K562 (cell line): ENCODE results near the gene COL8A2. TPM values are rescaled to one million over a fixed set of nuclear protein-coding genes. Genes with fewer than 3 reads are reported as not detected.

ENCODE experiments used
- ATF6 ChIP-seq: sonication (generic); formaldehyde crosslinking; IDR thresholded peaks from 2 replicates; pipeline ENCODE4 v1.4.0; 2020; ENCODE audit warnings: mild to moderate bottlenecking, missing genetic modification reagents
- ATF7 ChIP-seq: fragments of 450-650 bp; IDR thresholded peaks from 2 replicates; pipeline ENCODE4 v1.7.1; 2014; ENCODE audit warnings: mild to moderate bottlenecking, moderate library complexity
- CC2D1A ChIP-seq: fragments of 450-650 bp; IDR thresholded peaks from 2 replicates; pipeline ENCODE4 v1.6.1; 2017; ENCODE audit warnings: mild to moderate bottlenecking
- ELF2 ChIP-seq: fragments of 250-450 bp; sonication (Bioruptor Pico); IDR thresholded peaks from 2 replicates; pipeline ENCODE4 v1.5.0; 2021; ENCODE audit warnings: mild to moderate bottlenecking
- HMG20A ChIP-seq: fragments of 450-650 bp; formaldehyde crosslinking; conservative IDR thresholded peaks from 2 replicates; pipeline ENCODE4 v1.4.0; 2020; ENCODE audit warnings: mild to moderate bottlenecking, mixed read lengths
- KLF1 ChIP-seq: fragments of 450-650 bp; IDR thresholded peaks from 2 replicates; pipeline ENCODE4 v1.6.1; 2016; ENCODE audit warnings: missing genetic modification characterization, missing compliant biosample characterization
- MXD1 ChIP-seq: fragments of 250-450 bp; sonication (Bioruptor Pico); IDR thresholded peaks from 2 replicates; pipeline ENCODE4 v1.8.0; 2021; ENCODE audit warnings: borderline replicate concordance, mild to moderate bottlenecking, moderate library complexity; ENCODE audit not compliant: poor library complexity, severe bottlenecking
- NCOR1 ChIP-seq: fragments of 450-650 bp; IDR thresholded peaks from 2 replicates; pipeline ENCODE4 v1.6.1; 2016; ENCODE audit warnings: mild to moderate bottlenecking, moderate library complexity
- NONO ChIP-seq, 2 experiments: fragments of 200-400 bp in 1 of 2; fragments of 450-650 bp in 1 of 2; formaldehyde crosslinking in 1 of 2; IDR thresholded peaks; 2 replicates each; pipeline ENCODE4 v1.6.1; 2017; ENCODE audit warnings: low read depth in 2 of 2, mild to moderate bottlenecking in 2 of 2, moderate library complexity in 2 of 2, low read length in 1 of 2
- NR2C2 ChIP-seq, 2 experiments: fragments of 200-800 bp in 1 of 2; sonication (Bioruptor generic) in 1 of 2; sonication (generic) in 1 of 2; formaldehyde crosslinking in 1 of 2; IDR thresholded peaks; 2 replicates each; pipeline versions ENCODE4 v1.6.1 to v1.8.0; 2016 to 2022; ENCODE audit warnings: mild to moderate bottlenecking in 1 of 2, missing compliant biosample characterization in 1 of 2, missing genetic modification characterization in 1 of 2, missing genetic modification reagents in 1 of 2
- SMARCE1 ChIP-seq: fragments of 450-650 bp; IDR thresholded peaks from 2 replicates; pipeline ENCODE4 v1.7.1; 2016; ENCODE audit warnings: mild to moderate bottlenecking
- TFE3 ChIP-seq: fragments of 450-650 bp; formaldehyde crosslinking; IDR thresholded peaks from 2 replicates; pipeline ENCODE4 v1.4.0; 2020; ENCODE audit warnings: mild to moderate bottlenecking, mixed read lengths
- XRCC3 ChIP-seq: fragments of 450-650 bp; IDR thresholded peaks from 2 replicates; pipeline ENCODE4 v1.6.1; 2017; ENCODE audit warnings: mild to moderate bottlenecking, moderate library complexity
- ZEB2 ChIP-seq: fragments of 450-650 bp; IDR thresholded peaks from 2 replicates; pipeline ENCODE4 v1.6.1; 2016
- ZNF133 ChIP-seq: fragments of 250-450 bp; sonication (Bioruptor Pico); IDR thresholded peaks from 2 replicates; pipeline ENCODE4 v1.4.0; 2020; ENCODE audit warnings: mild to moderate bottlenecking
- ZNF253 ChIP-seq: fragments of 250-450 bp; sonication (Bioruptor Pico); conservative IDR thresholded peaks from 2 replicates; pipeline ENCODE4 v1.6.1; 2021; ENCODE audit warnings: mild to moderate bottlenecking
- ZNF263 ChIP-seq: sonication (generic); formaldehyde crosslinking; IDR thresholded peaks from 2 replicates; pipeline ENCODE4 v1.8.0; 2022; ENCODE audit warnings: mild to moderate bottlenecking, missing genetic modification reagents, borderline replicate concordance
- ZNF444 ChIP-seq: fragments of 250-450 bp; sonication (Bioruptor Pico); IDR thresholded peaks from 2 replicates; pipeline ENCODE4 v1.4.0; 2020; ENCODE audit warnings: mild to moderate bottlenecking, moderate library complexity
- ZNF740 ChIP-seq, 3 experiments: fragments of 200-800 bp in 1 of 3; sonication (Bioruptor generic) in 1 of 3; sonication (generic) in 1 of 3; formaldehyde crosslinking in 1 of 3; IDR thresholded peaks; 2 replicates each; pipeline versions ENCODE4 v1.6.1 to v1.8.0; 2016 to 2022; ENCODE audit warnings: mild to moderate bottlenecking in 2 of 3, missing compliant biosample characterization in 2 of 3, missing genetic modification characterization in 2 of 3, missing genetic modification reagents in 1 of 3
- polyA plus RNA-seq, 8 experiments: library from polyadenylated mRNA; depleted of rRNA in 4 of 8; stranded (reverse) in 5 of 8; unstranded in 3 of 8; fragments of >200 nt; fragmentation: Nextera tagmentation in 2 of 8; fragmentation: Illumina TruSeq in 1 of 8; extraction: Ambion mirVana in 2 of 8; extraction: Trizol in 1 of 8; gene quantifications; 2 replicates each; pipeline versions ENCODE4 v1.2.1 to v1.2.3, GENCODE V29; 2011 to 2014; ENCODE audit warnings: inconsistent platforms in 1 of 8, missing spikeins in 1 of 8
- total RNA-seq, 7 experiments: library from RNA; depleted of rRNA in 6 of 7; stranded (reverse); fragments of >200 nt in 6 of 7; fragmentation: Illumina TruSeq in 2 of 7; extraction: Trizol in 2 of 7; gene quantifications; 2 replicates each; pipeline versions ENCODE4 v1.2.1 to v1.2.3, GENCODE V29; 2011 to 2021; ENCODE audit warnings: low replicate concordance in 1 of 7
- TF ChIP-seq, protein P1 (sequence below): fragments of 450-650 bp; IDR thresholded peaks from 2 replicates; pipeline ENCODE4 v1.6.1; 2017; ENCODE audit warnings: antibody characterized with exemption

Gene COL8A2
- total and polyA plus RNA-seq, 9 of the 15 experiments (the other 6 are each of a cell fraction or from before 2014, with no cell fraction given): 0.03 to 0.14 (median 0.04) TPM; not detected in 5

GRCh38 chr1:36156329-36157114 lies 31.5 kb upstream of the COL8A2 start (continued):
- TF ChIP-seq NR2C2 (CRISPR knock-in tag; IDR thresholded peaks at IDR 0.05) (peak; percentile 28; the same call in 1 of the 2 replicates), NR2C2 (tag; IDR thresholded peaks at IDR 0.05) (peak; percentile 68), HMG20A (CRISPR knock-in tag) (no peak), ATF7 (no peak), ZNF263 (peak; percentile 60), ATF6 (no peak; the same call in 1 of the 2 replicates), SMARCE1 (0 out of 2 replicates have a peak, but pooled peaks have one; percentile 30), MXD1 (no peak), ZEB2 (no peak), NONO (IDR thresholded peaks at IDR 0.05; ENCODE audit: low read depth in 2 of 2, low read length in 1 of 2) (no peak), ELF2 (CRISPR knock-in tag) (0 out of 2 replicates have a peak, but pooled peaks have one; percentile 21), CC2D1A (no peak), ZNF740 (CRISPR knock-in tag; IDR thresholded peaks at IDR 0.05) (peak; percentile 39; the same call in 1 of the 2 replicates), ZNF740 (tag; IDR thresholded peaks at IDR 0.05) (no peak; a peak in 1 of 4 replicates), NCOR1 (no peak), ZNF444 (CRISPR knock-in tag) (peak; percentile 93), ZNF133 (CRISPR knock-in tag) (no peak), TFE3 (CRISPR knock-in tag) (0 out of 2 replicates have a peak, but pooled peaks have one; percentile 5), KLF1 (peak; percentile 65; the same call in 1 of the 2 replicates), ZNF253 (CRISPR knock-in tag) (no peak), XRCC3 (no peak)
- TF ChIP-seq, protein P1, sequence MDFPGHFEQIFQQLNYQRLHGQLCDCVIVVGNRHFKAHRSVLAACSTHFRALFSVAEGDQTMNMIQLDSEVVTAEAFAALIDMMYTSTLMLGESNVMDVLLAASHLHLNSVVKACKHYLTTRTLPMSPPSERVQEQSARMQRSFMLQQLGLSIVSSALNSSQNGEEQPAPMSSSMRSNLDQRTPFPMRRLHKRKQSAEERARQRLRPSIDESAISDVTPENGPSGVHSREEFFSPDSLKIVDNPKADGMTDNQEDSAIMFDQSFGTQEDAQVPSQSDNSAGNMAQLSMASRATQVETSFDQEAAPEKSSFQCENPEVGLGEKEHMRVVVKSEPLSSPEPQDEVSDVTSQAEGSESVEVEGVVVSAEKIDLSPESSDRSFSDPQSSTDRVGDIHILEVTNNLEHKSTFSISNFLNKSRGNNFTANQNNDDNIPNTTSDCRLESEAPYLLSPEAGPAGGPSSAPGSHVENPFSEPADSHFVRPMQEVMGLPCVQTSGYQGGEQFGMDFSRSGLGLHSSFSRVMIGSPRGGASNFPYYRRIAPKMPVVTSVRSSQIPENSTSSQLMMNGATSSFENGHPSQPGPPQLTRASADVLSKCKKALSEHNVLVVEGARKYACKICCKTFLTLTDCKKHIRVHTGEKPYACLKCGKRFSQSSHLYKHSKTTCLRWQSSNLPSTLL: no peak
